ENCODE measurements around the gene MDM2.

The MDM2 gene

GRCh38 chr12:68886636-68887572, 78.9 kb downstream of the MDM2 start:
- no peaks in the 10 kb centered on the region for H3K4me1 ChIP-seq (ENCODE audit: low read depth, poor library complexity, severe bottlenecking)
- H3K79me2 ChIP-seq (ENCODE audit: insufficient read depth, low read depth): no peaks in the 10 kb centered on the region
- no peaks in the 10 kb centered on the region for H3K27me3 ChIP-seq (ENCODE audit: insufficient read depth, low read depth)
- no peak overlapping the region for H3K4me3 ChIP-seq (IDR thresholded peaks at IDR 0.05; ENCODE audit: insufficient read depth, low read depth, low read length)
- H4K20me1 ChIP-seq (ENCODE audit: insufficient read depth): no peaks in the 10 kb centered on the region
- no peak for TF ChIP-seq CTCF (conservative IDR thresholded peaks at IDR 0.05; ENCODE audit: low read depth, low read length)
- no peak overlapping the region for H3K27ac ChIP-seq
- H3K9ac ChIP-seq: no peak overlapping the region
- no peaks in the 10 kb centered on the region for H3K36me3 ChIP-seq (ENCODE audit: insufficient read depth)
- H3K4me2 ChIP-seq: no peak overlapping the region
- no peak overlapping the region for H2AFZ ChIP-seq (ENCODE audit: low read depth)

- H3K4me3 ChIP-seq (IDR thresholded peaks at IDR 0.05; ENCODE audit: insufficient read depth, low read depth, low read length): no peak overlapping the region
- no peak overlapping the region for H3K9ac ChIP-seq
- H3K79me2 ChIP-seq (ENCODE audit: insufficient read depth, low read depth): no peaks in the 10 kb centered on the region
- TF ChIP-seq CTCF (conservative IDR thresholded peaks at IDR 0.05; ENCODE audit: low read depth, low read length): no peak
- no peaks in the 10 kb centered on the region for H4K20me1 ChIP-seq (ENCODE audit: insufficient read depth)
- H2AFZ ChIP-seq (ENCODE audit: low read depth): no peak overlapping the region
- H3K4me1 ChIP-seq (ENCODE audit: low read depth, poor library complexity, severe bottlenecking): no peaks in the 10 kb centered on the region
- H3K27ac ChIP-seq: no peak overlapping the region
- H3K4me2 ChIP-seq: no peak overlapping the region
- H3K36me3 ChIP-seq (ENCODE audit: insufficient read depth): no peaks in the 10 kb centered on the region
- no peaks in the 10 kb centered on the region for H3K27me3 ChIP-seq (ENCODE audit: insufficient read depth, low read depth)
These were observed 79.7 kb downstream of the MDM2 start for GRCh38 chr12:68887641-68888040.

- Histone ChIP-seq H3K4me2 (no peak overlapping the region), H3K27ac (no peak overlapping the region), H3K9ac (no peak overlapping the region), H3K27me3 (ENCODE audit: insufficient read depth, low read depth) (no peaks in the 10 kb centered on the region), H2AFZ (ENCODE audit: low read depth) (no peak overlapping the region), H4K20me1 (ENCODE audit: insufficient read depth) (no peaks in the 10 kb centered on the region), H3K4me3 (IDR thresholded peaks at IDR 0.05; ENCODE audit: insufficient read depth, low read depth, low read length) (no peak overlapping the region), H3K36me3 (ENCODE audit: insufficient read depth) (no peaks in the 10 kb centered on the region), H3K79me2 (ENCODE audit: insufficient read depth, low read depth) (no peaks in the 10 kb centered on the region), H3K4me1 (ENCODE audit: low read depth, poor library complexity, severe bottlenecking) (no peaks in the 10 kb centered on the region)
- no peak for TF ChIP-seq CTCF (conservative IDR thresholded peaks at IDR 0.05; ENCODE audit: low read depth, low read length)
These were observed 80.3 kb downstream of the MDM2 start for GRCh38 chr12:68888243-68888642.

- Histone ChIP-seq H4K20me1 (ENCODE audit: insufficient read depth) (no peaks in the 10 kb centered on the region), H3K79me2 (ENCODE audit: insufficient read depth, low read depth) (no peaks in the 10 kb centered on the region), H3K4me2 (no peak overlapping the region), H3K27me3 (ENCODE audit: insufficient read depth, low read depth) (no peaks in the 10 kb centered on the region), H2AFZ (ENCODE audit: low read depth) (no peak overlapping the region), H3K9ac (no peak overlapping the region), H3K4me3 (IDR thresholded peaks at IDR 0.05; ENCODE audit: insufficient read depth, low read depth, low read length) (no peak overlapping the region), H3K4me1 (ENCODE audit: low read depth, poor library complexity, severe bottlenecking) (no peaks in the 10 kb centered on the region), H3K36me3 (ENCODE audit: insufficient read depth) (no peaks in the 10 kb centered on the region), H3K27ac (no peak overlapping the region)
- TF ChIP-seq CTCF (conservative IDR thresholded peaks at IDR 0.05; ENCODE audit: low read depth, low read length): no peak
These were observed 82.7 kb downstream of the MDM2 start for GRCh38 chr12:68890701-68891113.
